SK-N-MC (cell line): ENCODE measurements around the gene PLA2G6.

Source experiments
- EZH2 ChIP-seq: fragments of 200-600 bp; sonication (generic); IDR thresholded peaks from one replicate; pipeline ENCODE4 v1.6.1; 2017; ENCODE audit warnings: antibody characterized with exemption
- FOXP2 ChIP-seq: optimal IDR thresholded peaks from 2 replicates; pipeline ENCODE3; 2011; ENCODE audit warnings: mild to moderate bottlenecking, moderate library complexity; ENCODE audit not compliant: insufficient read depth; ENCODE audit errors: extremely low read length, control extremely low read depth
- POLR2AphosphoS5 ChIP-seq: IDR thresholded peaks from 2 replicates; pipeline ENCODE4 v1.6.1; 2012; ENCODE audit warnings: mild to moderate bottlenecking, low read depth, low read length, borderline replicate concordance

GRCh38 chr22:38136607-38137006 lies 45.0 kb downstream of the PLA2G6 start:
- TF ChIP-seq POLR2AphosphoS5 (no peak), FOXP2 (no peak), EZH2 (no peak)
